Islet precursor cell (in vitro differentiated cells): Measurements from ENCODE around the gene KDM6B.
A peak's percentile ranks its signal among the peaks of the same experiment; 100 is the strongest.

Experiments used
- DNase-seq: peaks from one replicate; pipeline ENCODE4 v3.0.0-alpha.2; 2018

Gene KDM6B

DNA sequence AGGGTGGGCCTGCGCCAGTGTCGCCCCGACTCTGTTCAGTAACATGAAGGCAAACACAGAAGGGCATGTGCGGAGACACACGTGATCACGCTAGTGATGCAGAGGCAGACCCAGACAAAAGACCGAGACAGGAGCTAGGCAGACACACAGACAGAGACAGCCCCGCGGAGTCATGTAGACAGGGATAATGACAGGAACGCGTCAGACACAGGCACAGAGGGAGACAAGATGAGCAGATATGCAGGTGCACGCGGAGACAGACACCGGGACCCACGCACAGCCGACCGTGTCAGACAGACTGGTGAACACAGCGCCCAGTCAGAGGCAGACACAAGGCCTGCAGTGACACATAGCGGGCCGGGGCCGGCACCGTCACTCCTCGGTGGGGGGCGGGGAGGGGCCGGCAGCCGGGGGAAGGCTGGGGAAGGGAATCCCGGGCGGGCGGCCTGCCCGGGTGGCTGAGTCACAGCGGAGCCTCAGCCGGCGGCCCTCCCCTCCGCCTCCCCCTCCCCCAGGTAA lies 7.4 kb downstream of the KDM6B start:
- DNase-seq, result peak; percentile 99

DNA sequence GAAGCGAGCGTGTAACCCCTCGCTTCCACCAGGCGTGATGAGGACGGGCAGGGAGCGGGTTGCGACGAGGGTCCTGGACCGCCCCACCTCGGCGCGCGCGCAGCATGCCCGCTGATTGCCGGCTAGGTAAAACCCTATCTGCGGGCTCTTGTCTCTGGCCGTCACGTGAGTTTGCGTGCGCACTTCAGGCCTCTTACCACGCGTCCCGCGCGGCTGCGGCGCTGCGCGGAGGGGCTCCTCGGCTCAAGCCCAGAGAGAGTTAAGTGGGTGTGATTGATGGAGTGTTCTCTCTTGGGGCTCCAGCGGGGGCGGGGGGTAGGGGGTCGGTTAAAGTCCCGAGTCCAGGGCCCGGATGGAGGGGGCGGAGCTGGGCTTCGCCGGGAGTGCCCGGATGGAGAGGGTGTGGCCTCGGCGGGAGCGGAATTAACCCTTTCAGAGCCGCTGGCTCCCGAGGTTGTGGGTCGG lies 7.9 kb downstream of the KDM6B start:
- DNase-seq, result peak; percentile 97

DNA sequence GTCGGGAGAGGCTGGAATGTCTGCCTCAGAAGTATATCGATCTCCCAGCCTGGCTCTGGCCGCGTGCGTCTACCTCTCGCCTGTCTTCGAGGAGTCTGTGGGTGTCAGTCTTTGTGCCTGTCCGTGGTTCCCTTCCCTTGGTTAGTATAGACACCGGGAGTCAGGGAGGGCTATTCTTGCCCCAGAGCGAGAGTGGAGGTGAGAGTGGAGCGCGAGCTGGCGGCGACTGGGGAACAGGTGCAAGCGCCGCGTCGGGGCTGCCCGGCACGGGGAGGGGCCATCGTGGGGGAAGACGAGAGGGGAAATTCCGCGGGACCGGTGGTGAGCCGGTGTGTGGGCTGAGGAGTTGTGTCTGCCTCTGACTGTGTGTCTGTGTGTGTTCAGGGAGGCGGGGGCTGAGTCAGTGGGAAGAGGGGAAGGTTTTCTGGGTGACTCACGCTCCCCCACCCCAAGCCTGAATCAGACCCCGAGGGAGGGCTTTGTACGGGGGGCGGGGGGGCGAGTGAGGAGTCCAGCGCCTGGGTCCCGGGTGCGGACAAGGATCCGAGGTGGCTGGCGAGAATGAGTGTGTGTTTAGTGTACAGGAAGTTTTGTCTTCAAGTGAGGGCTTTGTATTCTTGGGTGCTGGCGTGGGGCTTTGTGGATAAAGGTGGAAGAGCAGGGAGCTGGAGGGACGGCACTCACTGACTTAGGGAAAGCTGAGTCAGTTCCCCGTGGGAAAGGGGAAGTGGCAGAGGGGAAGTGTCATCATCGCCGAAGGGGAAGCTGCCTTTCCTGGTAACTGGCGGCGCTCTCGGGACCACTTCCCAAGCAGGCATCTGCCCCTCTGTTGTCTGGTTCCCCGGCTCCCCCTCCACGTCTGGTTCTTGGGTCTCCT lies 8.6 kb downstream of the KDM6B start:
- DNase-seq, result peak; percentile 91

DNA sequence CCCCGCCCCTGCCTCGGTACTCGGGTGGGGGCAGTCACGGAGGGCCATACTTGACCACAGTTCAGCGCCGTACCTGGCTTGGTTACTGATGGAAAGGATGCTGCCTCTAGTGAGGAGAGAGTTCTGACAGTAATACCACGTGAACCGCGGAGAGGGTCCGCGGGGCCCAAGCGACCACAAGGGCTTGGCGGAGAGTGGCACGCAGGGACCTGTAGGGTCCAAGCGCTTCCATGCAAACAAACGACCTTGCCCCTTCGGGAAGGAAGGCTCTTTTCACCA lies 9.2 kb downstream of the KDM6B start:
- DNase-seq, result no peak

DNA sequence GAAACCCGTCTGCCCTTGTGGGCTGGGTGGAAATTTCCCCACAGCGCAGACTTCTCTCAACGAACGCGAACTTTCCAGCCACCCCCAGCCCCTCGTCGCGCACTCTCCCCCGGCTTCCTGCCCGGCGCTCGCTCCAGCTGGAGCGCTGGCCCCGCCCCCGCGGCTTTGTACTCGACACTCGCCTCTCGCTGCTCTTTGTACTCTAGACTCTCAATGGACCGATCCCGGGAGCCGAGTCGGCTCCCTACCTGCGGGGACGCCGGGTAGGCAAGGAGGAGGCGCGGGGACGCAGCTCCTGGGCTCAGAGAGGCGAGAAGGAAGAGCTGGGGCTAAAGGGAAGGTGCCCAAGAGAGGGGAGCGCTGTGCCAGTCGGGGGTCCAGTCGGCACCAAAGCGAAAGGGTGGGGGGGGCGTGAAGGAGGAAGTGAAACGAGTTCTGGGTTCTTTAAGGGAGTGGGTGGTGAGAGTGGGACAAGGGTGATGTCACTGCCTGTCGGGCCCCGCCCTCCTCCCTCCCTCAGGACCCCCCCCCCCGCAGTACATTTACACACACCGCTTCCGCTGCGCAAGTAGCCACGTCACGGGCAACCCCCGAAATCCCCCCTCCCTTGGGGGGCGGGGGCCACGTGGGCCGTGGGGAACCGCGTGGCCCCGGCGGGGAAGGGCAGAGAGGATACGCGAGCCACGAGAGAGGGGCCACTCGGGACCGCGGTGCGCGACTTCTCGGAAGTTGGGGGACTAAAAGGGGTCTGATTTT lies 9.7 kb downstream of the KDM6B start:
- peak; percentile 96 for DNase-seq

DNA sequence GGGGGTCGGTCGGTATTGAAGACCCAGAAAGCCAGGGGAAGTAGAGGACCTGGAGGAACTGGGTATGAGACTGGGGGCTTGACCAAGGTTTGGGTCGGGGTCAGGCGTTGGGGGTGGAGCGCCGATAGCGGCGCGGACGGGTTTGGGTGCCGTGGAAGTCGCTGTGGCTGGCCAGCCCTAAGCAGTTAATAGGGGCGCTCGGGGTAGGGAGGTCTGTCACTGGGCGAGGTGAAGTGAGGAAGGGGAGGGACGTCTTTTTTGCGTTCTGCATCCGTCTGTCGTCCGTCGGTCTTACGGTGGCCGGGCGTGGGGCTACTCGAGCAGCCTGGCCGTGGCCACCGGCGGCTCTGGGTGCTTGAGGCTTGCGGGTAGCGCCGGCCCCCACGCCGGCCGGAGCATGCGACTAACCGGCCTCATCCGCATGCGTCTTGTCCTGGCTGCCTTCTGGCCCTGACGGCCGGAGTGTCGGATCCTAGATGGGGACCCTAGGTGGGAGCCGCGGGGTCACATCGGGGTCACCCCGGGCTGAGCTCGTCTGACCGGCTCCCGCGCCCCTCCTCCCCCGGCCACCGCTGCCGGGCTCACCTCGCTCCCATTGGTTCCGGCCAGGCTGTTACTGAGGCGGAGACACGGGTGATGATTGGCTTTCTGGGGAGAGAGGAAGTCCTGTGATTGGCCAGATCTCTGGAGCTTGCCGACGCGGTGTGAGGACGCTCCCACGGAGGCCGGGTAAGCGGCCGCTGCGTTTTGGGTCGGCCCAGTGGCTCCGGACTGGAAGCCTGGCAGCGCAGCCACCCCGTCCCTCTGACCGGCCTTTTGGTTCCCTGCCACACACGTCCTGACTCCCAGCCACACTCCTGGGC lies 10.5 kb downstream of the KDM6B start:
- DNase-seq, result peak; percentile 98

DNA sequence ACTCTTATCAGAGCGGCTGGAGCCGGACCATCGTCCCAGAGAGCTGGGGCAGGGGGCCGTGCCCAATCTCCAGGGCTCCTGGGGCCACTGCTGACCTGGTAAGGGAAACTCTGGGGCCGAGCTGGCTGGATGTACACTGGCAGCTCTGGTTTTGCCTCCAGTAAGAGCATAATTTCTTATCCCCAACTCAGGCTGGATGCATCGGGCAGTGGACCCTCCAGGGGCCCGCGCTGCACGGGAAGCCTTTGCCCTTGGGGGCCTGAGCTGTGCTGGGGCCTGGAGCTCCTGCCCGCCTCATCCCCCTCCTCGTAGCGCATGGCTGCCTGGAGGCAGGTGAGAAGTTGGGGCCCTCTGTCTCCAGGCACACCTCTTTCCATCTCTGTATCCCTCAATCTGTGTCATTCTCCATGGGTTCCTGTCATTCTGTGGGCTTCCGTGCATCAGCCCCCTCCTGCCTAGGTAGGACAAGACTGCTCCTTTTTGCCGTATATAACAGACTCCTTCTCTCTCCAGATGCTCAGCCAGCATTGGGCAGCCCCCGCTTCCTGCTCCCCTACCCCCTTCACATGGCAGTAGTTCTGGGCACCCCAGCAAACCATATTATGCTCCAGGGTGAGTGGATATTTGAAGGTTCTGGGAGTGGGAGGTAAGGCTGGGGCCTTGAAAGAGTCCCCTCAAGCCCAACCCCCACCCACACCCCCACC lies 11.5 kb downstream of the KDM6B start:
- no peak for DNase-seq

DNA sequence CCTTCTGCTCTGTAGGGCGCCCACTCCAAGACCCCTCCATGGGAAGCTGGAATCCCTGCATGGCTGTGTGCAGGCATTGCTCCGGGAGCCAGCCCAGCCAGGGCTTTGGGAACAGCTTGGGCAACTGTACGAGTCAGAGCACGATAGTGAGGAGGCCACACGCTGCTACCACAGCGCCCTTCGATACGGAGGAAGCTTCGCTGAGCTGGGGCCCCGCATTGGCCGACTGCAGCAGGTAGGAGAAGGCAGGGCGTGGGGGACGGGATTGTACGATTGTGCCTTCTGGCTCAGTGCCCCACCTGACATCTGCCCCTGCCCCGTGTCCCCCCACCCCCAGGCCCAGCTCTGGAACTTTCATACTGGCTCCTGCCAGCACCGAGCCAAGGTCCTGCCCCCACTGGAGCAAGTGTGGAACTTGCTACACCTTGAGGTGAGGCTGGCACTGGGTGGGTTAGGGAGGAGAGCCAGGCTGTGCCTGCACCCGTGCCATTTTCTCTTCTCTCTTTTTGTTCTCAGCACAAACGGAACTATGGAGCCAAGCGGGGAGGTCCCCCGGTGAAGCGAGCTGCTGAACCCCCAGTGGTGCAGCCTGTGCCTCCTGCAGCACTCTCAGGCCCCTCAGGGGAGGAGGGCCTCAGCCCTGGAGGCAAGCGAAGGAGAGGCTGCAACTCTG lies 12.2 kb downstream of the KDM6B start:
- no peak for DNase-seq

DNA sequence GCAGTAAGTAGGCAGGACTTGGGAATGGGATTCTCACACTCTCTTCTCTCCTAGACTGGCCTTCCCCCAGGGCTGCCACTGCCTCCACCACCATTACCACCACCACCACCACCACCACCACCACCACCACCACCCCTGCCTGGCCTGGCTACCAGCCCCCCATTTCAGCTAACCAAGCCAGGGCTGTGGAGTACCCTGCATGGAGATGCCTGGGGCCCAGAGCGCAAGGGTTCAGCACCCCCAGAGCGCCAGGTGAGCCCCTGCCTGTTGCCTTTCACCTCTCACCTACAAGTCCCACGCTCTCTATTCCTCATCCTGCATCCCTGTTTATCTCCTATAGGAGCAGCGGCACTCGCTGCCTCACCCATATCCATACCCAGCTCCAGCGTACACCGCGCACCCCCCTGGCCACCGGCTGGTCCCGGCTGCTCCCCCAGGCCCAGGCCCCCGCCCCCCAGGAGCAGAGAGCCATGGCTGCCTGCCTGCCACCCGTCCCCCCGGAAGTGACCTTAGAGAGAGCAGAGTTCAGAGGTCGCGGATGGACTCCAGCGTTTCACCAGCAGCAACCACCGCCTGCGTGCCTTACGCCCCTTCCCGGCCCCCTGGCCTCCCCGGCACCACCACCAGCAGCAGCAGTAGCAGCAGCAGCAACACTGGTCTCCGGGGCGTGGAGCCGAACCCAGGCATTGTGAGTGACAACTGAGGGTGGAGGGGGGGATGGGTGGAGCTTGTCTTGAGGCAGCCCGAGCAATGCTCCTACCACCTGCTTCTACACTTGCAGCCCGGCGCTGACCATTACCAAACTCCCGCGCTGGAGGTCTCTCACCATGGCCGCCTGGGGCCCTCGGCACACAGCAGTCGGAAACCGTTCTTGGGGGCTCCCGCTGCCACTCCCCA lies 13.0 kb downstream of the KDM6B start:
- DNase-seq, result no peak

DNA sequence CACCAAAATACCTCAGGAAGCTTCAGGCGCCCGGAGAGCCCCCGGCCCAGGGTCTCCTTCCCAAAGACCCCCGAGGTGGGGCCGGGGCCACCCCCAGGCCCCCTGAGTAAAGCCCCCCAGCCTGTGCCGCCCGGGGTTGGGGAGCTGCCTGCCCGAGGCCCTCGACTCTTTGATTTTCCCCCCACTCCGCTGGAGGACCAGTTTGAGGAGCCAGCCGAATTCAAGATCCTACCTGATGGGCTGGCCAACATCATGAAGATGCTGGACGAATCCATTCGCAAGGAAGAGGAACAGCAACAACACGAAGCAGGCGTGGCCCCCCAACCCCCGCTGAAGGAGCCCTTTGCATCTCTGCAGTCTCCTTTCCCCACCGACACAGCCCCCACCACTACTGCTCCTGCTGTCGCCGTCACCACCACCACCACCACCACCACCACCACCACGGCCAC lies 14.1 kb downstream of the KDM6B start:
- DNase-seq, result no peak

DNA sequence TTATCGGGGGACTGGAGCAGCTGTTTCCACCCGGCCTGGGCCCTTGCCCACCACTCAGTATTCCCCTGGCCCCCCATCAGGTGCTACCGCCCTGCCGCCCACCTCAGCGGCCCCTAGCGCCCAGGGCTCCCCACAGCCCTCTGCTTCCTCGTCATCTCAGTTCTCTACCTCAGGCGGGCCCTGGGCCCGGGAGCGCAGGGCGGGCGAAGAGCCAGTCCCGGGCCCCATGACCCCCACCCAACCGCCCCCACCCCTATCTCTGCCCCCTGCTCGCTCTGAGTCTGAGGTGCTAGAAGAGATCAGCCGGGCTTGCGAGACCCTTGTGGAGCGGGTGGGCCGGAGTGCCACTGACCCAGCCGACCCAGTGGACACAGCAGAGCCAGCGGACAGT lies 14.7 kb downstream of the KDM6B start:
- no peak for DNase-seq

DNA sequence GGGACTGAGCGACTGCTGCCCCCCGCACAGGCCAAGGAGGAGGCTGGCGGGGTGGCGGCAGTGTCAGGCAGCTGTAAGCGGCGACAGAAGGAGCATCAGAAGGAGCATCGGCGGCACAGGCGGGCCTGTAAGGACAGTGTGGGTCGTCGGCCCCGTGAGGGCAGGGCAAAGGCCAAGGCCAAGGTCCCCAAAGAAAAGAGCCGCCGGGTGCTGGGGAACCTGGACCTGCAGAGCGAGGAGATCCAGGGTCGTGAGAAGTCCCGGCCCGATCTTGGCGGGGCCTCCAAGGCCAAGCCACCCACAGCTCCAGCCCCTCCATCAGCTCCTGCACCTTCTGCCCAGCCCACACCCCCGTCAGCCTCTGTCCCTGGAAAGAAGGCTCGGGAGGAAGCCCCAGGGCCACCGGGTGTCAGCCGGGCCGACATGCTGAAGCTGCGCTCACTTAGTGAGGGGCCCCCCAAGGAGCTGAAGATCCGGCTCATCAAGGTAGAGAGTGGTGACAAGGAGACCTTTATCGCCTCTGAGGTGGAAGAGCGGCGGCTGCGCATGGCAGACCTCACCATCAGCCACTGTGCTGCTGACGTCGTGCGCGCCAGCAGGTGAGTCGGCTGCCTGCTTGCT lies 15.2 kb downstream of the KDM6B start:
- DNase-seq, result no peak

DNA sequence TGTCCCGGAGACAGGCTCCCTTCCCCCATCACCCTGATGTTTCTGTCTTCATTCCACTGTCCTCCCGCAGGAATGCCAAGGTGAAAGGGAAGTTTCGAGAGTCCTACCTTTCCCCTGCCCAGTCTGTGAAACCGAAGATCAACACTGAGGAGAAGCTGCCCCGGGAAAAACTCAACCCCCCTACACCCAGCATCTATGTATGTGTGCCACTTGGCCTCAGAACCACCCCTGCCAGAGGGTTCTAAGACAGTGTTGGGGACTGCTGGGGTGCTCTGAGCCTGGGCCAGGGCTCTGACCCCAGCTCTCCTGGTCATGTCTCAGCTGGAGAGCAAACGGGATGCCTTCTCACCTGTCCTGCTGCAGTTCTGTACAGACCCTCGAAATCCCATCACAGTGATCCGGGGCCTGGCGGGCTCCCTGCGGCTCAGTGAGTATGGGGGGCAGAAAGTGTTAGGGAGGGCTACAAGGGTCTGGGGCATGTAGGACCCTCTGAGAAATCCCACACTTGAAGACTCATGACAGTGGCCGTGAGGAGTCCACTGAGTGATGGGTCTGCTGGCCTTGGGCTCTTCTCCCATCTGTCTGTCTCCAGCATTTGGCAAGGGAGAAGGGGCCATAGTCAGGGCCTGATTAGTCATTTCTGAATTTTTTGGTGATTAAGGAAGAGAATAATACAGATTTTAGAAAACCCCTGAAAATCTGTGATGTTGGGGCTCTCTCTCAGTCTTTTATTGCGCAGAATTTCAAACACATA lies 15.9 kb downstream of the KDM6B start:
- no peak for DNase-seq

DNA sequence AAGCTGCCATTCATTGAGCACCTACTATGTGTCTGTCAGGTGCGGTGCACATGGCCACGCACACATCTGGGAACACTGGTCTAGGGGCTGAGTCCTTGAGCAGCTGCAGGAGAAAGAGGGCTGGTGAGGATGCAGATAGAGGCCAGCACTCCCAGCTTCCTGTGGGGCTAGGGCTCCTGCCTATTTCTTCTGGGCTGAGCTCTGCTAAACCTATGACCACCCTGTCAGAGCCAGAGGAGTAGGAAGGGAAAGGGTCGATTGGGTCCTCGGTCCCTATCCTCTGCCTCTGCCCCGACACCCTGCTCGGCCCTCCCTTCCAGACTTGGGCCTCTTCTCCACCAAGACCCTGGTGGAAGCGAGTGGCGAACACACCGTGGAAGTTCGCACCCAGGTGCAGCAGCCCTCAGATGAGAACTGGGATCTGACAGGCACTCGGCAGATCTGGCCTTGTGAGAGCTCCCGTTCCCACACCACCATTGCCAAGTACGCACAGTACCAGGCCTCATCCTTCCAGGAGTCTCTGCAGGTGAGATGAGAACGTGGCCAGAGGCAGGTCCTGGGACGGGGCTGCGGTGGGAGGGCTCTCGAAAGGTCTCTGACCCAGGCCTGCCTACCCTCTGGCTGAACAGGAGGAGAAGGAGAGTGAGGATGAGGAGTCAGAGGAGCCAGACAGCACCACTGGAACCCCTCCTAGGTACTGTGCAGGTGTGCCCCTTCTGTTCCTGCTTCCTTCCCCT lies 16.9 kb downstream of the KDM6B start:
- no peak for DNase-seq

DNA sequence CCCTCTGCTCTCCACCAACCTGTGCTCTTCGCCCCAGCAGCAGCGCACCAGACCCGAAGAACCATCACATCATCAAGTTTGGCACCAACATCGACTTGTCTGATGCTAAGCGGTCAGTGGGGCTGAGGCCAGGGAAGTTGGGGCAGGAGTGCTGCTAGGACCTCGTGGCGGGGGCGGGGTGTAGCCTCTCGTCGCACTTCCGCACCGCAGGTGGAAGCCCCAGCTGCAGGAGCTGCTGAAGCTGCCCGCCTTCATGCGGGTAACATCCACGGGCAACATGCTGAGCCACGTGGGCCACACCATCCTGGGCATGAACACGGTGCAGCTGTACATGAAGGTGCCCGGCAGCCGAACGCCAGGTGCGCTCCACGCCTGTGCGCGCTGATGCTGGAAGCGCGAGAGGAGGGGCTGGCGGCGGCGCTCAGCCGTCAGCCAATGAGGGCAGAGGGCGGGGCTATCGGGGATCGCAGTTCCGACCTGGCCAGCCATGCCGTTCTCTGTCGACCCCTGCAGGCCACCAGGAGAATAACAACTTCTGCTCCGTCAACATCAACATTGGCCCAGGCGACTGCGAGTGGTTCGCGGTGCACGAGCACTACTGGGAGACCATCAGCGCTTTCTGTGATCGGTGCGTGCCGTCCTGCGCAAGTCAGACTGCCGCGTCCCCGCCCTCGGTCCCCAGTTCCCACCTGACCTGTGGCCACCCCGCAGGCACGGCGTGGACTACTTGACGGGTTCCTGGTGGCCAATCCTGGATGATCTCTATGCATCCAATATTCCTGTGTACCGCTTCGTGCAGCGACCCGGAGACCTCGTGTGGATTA lies 17.6 kb downstream of the KDM6B start:
- DNase-seq, result peak; percentile 97

DNA sequence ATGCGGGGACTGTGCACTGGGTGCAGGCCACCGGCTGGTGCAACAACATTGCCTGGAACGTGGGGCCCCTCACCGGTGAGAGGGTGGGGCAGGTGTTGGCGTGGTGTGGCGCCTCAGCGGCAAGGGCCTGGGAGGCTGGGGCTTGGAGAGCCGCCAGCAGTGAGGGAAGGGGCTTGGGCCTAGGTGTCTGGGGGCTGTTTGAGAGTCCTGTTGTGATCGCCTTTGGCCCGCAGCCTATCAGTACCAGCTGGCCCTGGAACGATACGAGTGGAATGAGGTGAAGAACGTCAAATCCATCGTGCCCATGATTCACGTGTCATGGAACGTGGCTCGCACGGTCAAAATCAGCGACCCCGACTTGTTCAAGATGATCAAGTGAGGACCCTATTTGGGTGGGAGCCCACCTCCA lies 18.2 kb downstream of the KDM6B start:
- DNase-seq, result no peak

DNA sequence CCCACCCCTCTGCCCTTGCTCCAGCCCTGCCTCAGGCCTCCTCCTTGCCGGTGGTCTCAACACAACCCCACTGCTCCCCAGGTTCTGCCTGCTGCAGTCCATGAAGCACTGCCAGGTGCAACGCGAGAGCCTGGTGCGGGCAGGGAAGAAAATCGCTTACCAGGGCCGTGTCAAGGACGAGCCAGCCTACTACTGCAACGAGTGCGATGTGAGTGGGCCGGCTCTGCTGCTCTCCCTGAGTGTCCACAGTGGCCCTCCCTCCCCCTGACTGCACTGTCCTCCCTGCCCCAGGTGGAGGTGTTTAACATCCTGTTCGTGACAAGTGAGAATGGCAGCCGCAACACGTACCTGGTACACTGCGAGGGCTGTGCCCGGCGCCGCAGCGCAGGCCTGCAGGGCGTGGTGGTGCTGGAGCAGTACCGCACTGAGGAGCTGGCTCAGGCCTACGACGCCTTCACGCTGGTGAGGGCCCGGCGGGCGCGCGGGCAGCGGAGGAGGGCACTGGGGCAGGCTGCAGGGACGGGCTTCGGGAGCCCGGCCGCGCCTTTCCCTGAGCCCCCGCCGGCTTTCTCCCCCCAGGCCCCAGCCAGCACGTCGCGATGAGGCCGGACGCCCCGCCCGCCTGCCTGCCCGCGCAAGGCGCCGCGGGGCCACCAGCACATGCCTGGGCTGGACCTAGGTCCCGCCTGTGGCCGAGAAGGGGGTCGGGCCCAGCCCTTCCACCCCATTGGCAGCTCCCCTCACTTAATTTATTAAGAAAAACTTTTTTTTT lies 19.1 kb downstream of the KDM6B start:
- DNase-seq, result peak; percentile 74
